HUES48 (cell line): ENCODE results near the gene TTC33.
"Not testable (repeated sequence)": the region's sequence is repeated elsewhere in the genome, so short reads cannot be mapped to it uniquely, and the experiment has no call there.

Experiments
- H3K27ac ChIP-seq: one replicate; pipeline ENCODE4 v1.7.0; 2013; ENCODE audit warnings: low read depth, low read length, inconsistent platforms
- H3K27me3 ChIP-seq: 2 replicates; pipeline ENCODE4 v1.6.1; 2013; ENCODE audit warnings: mild to moderate bottlenecking, low read length; ENCODE audit not compliant: control insufficient read depth, insufficient read depth
- H3K36me3 ChIP-seq: 2 replicates; pipeline ENCODE4 v1.6.1; 2013; ENCODE audit warnings: low read length; ENCODE audit not compliant: control insufficient read depth, insufficient read depth
- H3K4me1 ChIP-seq: 2 replicates; pipeline ENCODE4 v1.6.1; 2013; ENCODE audit warnings: mild to moderate bottlenecking, low read length; ENCODE audit not compliant: control insufficient read depth, insufficient read depth
- H3K4me3 ChIP-seq: 2 replicates; pipeline ENCODE4 v1.5.1; 2013; ENCODE audit warnings: mild to moderate bottlenecking, low read depth, low read length
- H3K9ac ChIP-seq: 2 replicates; pipeline ENCODE4 v1.6.1; 2013; ENCODE audit warnings: mild to moderate bottlenecking, low read depth, low read length, moderate library complexity
- H3K9me3 ChIP-seq: 2 replicates; pipeline ENCODE4 v1.6.1; 2013; ENCODE audit warnings: low read length; ENCODE audit not compliant: control insufficient read depth, insufficient read depth

The TTC33 gene

DNA sequence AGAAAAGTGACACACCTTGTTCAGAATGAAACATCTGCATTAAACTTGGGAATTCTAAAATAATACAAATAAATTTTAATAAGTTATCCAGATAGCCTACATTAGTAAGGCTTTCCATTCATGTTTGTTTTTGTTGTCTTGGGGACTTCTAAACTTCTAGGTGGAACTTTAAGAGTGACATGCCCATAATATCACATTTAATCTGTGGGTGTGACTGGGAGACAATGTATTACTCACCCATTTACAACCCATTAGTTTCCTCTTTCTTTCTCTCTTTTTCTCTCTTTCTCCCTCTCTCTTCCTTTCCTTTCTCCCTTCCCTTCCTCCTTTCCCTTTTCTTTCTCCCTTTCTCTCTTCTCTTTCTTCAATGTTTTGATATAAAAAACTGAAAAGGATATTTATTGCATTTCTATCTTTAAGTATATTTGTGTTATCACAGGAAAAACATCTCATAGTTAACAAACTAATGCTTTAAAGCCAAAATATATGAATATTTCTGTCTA, 88.5 kb downstream of the TTC33 start:
- no peaks in the 10 kb centered on the region for H3K36me3 ChIP-seq
- no peak overlapping the region for H3K27ac ChIP-seq
- H3K9me3 ChIP-seq, result no peaks in the 10 kb centered on the region
- no peaks in the 10 kb centered on the region for H3K27me3 ChIP-seq
- no peak overlapping the region for H3K4me3 ChIP-seq
- H3K4me1 ChIP-seq, result no peaks in the 10 kb centered on the region
- no peak overlapping the region for H3K9ac ChIP-seq

DNA sequence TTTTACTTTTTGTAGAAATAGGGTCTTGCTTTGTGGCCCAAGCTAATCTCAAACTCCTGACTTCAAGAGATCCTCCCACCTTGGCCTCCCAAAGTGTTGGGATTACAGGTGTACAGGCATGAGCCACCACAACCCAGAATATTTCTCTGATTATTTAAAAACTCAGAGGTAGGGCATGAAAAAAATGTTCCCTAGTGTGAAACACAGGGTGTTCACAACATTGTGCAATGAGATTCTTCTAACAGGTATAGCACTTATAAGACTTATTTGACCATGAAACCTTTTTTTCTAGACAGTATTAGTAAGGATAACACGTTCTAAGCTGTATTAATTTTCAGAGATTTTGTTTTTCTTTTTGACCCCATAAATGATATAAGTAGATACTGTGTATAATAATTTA, 89.1 kb downstream of the TTC33 start:
- Histone ChIP-seq H3K9me3 (no peaks in the 10 kb centered on the region), H3K27me3 (no peaks in the 10 kb centered on the region), H3K4me3 (no peak overlapping the region), H3K4me1 (no peaks in the 10 kb centered on the region), H3K9ac (no peak overlapping the region), H3K27ac (no peak overlapping the region), H3K36me3 (no peaks in the 10 kb centered on the region)

DNA sequence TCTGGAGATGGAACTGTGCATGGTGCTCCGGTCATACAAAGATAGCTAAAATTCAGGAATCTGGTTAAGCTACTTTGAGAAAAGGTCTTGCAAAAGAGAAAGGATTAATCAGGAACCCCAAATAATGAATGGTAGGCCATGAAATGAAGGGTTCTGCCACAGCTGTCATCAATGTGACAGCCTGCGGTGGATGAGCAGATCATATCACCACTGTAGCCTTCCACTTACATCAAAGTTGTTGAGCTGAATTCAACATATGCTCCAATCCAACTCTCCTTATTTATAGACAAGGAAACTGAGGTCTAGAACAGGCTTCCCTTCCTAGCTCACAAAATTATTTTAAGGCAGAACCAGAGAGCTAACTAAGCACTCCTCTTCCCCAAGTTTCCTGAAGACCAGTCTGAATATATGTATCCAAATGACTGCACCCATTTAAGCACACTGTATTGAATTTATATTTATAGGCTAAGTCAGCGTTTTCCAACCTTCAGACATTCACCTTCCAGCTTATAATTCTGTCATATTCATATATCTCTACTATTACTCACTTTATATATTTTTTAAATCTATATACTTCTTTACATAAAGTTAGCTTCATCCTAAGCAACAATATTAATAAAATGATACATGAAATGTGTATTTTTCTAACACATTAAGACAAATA, 90.0 kb downstream of the TTC33 start:
- Histone ChIP-seq H3K27me3 (no peaks in the 10 kb centered on the region), H3K4me1 (no peaks in the 10 kb centered on the region), H3K9ac (no peak overlapping the region), H3K4me3 (no peak overlapping the region), H3K27ac (no peak overlapping the region), H3K9me3 (no peaks in the 10 kb centered on the region), H3K36me3 (no peaks in the 10 kb centered on the region)

DNA sequence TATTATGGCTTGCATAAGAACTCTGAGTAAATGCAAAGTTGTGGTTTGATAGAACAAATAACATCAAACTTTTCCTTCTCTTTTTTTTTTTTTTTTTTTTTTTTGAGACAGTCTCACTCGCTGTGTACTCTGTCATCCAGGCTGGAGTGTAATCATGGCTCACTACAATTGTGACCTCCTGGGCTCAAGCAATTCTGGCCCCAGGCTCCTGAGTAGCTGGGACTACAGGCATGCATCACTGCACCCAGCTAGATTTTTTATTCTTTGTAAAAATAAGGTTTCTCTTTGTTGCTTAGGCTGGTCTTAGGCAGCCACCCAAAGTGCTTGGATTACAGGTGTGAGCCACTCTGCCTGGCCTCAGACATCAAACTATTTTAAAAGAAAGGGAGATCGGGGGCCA, 95.0 kb downstream of the TTC33 start:
- Histone ChIP-seq H3K4me1 (no peaks in the 10 kb centered on the region), H3K27ac (no peak overlapping the region), H3K9me3 (no peaks in the 10 kb centered on the region), H3K9ac (no peak overlapping the region), H3K4me3 (no peak overlapping the region), H3K27me3 (no peaks in the 10 kb centered on the region), H3K36me3 (no peaks in the 10 kb centered on the region)

DNA sequence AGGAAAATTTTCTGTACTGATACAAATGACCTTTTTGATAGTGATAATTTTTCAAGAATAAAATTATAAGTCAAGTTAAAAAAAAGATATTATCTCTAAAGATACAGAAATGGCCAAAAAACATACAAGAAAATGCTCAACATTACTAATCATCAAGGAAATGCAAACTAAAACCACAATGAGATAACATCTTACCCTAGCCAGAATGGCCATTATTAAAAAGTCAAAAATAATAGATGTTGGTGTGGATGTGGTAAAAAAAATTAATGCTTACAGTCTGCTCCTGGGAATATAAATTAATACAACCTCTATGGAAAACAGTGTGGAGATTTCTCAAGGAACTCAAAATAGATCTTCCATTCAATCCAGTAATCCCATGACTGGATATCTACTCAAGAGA, 99.0 kb downstream of the TTC33 start:
- H3K4me3 ChIP-seq, result no peak overlapping the region
- no peaks in the 10 kb centered on the region for H3K9me3 ChIP-seq
- no peaks in the 10 kb centered on the region for H3K4me1 ChIP-seq
- no peak overlapping the region for H3K9ac ChIP-seq
- H3K27ac ChIP-seq, result no peak overlapping the region
- no peaks in the 10 kb centered on the region for H3K27me3 ChIP-seq
- H3K36me3 ChIP-seq, result no peaks in the 10 kb centered on the region

DNA sequence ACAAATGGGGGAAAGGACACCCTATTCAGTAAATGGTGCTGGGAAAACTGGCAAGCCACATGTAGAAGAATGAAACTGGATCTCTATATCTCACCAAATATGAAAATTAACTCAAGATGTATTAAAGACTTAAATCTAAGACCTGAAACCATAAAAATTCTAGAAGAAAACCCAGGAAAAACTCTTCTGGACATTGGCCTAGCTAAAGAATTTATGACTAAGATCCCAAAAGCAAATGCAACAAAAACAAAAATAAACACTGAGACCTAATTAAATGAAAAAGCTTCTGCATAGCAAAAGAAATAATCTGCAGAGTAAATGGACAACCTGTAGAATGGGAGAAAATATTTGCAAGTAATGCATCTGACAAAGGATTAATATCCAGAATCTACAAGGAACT, 99.7 kb downstream of the TTC33 start:
- H3K9ac ChIP-seq, H3K36me3 ChIP-seq, H3K27me3 ChIP-seq, H3K27ac ChIP-seq, H3K4me1 ChIP-seq, H3K9me3 ChIP-seq, H3K4me3 ChIP-seq: not testable (repeated sequence)

DNA sequence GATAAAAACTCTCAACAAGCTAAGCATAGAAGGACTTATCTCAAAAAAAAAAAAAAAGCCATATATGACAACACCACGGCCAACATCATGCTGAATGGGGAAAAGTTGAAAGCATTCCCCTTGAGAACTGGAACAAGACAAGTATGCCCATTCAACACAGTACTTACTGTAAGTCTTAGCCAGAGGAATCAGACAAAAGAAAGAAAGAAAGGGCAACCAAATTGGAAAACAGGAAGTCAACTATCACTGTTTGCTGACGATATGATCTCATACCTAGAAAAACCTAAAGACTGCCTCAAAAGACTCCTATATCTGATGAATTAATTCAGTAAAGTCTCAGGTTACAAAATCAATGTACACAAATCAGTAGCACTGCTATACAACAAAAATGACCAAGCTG, 100.6 kb downstream of the TTC33 start:
- no peak overlapping the region for H3K9ac ChIP-seq
- no peak overlapping the region for H3K4me3 ChIP-seq
- no peaks in the 10 kb centered on the region for H3K36me3 ChIP-seq
- H3K27ac ChIP-seq, result no peak overlapping the region
- H3K4me1 ChIP-seq, result no peaks in the 10 kb centered on the region
- no peaks in the 10 kb centered on the region for H3K27me3 ChIP-seq
- no peaks in the 10 kb centered on the region for H3K9me3 ChIP-seq

DNA sequence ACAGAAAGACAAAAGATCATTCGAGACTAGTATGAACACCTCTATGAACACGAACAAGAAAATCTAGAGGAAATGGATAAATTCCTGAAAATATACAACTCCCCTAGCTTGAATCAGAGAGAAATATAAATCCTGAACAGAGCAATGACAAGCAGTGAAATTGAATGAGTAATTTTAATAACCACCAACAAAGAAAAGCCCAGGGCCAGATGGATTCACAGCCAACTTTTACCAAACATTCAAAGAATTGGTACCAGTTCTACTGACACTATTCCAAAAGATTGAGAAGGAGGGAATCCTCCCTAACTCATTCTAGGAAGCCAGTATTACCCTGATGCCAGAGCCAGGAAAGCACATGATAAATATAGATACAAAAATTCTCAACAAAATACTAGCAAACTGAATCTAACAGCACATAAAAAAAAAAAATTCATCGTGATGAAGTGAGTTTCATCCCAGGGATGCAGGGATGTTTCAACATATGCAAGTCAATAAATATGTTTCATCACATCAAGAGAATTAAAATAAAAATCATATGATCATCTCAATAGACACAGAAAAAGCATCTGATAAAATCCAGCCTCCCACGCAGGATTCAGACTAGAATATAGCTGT, 101.3 kb downstream of the TTC33 start:
- no peak overlapping the region for H3K9ac ChIP-seq
- no peaks in the 10 kb centered on the region for H3K27me3 ChIP-seq
- no peak overlapping the region for H3K4me3 ChIP-seq
- no peaks in the 10 kb centered on the region for H3K36me3 ChIP-seq
- no peak overlapping the region for H3K27ac ChIP-seq
- no peaks in the 10 kb centered on the region for H3K9me3 ChIP-seq
- no peaks in the 10 kb centered on the region for H3K4me1 ChIP-seq

DNA sequence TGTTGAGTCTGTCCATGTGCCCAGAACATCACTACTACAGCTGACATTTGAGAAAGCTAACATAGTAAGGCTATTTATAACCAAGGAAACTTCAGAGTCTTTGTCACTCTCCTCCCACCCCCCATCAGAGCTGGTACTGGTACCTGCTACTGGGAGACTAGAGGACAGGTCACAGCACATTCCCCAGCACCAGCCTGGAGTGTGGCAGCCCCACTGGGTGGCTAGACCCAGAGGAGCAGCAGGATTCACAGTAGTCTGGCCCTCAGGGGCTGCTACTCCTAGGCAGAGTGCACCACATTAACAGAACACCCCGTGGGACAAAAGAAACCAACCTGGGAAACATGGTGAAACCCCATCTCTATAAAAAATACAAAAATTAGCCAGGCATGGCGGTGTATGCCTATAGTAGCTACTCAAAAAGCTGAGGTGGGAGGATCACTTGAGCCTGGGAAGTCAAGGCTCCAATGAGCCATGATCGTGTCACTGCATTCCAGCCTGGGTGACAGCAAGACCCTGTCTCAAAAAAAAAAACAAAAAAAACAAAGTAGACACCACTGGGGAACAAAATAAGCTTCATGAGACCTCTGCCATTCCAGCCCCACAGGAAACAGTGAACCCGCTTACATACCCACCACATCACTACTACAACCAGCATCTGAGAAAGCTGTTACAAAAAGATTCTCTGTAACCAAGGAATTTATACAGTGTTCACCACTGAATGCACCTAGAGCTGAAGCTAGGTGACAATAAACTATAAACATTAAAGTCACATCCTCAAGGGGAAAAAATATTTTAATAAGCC, 102.3 kb downstream of the TTC33 start:
- Histone ChIP-seq H3K9me3 (no peaks in the 10 kb centered on the region), H3K4me3 (no peak overlapping the region), H3K4me1 (no peaks in the 10 kb centered on the region), H3K27me3 (no peaks in the 10 kb centered on the region), H3K36me3 (no peaks in the 10 kb centered on the region), H3K9ac (no peak overlapping the region), H3K27ac (no peak overlapping the region)

DNA sequence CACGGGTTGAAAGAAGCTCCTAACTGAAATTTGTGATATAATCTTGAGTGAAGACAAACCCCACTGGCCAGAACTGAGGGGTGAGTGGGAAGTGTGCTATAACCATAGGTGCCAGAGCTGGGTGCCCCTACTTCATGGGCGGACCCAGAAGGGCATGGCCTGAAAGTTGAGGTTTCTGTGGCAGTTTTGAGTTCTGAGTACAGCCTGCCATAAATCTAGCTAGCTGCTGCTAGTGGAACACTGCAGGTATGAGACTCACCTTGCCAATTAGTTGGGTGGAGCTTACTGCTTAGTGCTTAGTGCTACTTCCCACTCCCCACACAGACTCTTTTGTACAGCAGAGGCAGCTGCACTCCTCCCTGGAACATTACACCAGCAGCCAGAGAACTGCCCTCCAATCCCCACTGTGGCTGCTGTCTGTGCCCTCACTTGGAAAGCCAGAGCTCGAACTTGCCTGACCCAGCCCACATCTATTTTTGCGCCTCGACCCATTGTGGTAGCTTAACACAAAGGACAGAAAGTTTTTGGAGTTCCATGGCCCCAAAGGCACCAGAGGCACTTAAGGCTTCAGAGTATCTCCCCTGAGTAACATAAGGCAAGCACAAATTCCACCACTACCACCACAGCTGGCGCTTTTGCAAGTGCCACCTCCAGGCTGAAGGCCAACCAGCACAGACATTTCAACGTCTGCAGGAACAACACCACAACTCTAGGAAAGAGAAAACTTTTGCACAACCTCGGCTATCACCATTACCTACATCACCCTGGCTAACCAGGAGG, 103.1 kb downstream of the TTC33 start:
- Histone ChIP-seq H3K36me3 (no peaks in the 10 kb centered on the region), H3K27me3 (no peaks in the 10 kb centered on the region), H3K9me3 (no peaks in the 10 kb centered on the region), H3K9ac (no peak overlapping the region), H3K4me1 (no peaks in the 10 kb centered on the region), H3K4me3 (no peak overlapping the region), H3K27ac (no peak overlapping the region)
